DLD1 (cell line): ENCODE data around the gene CLDN6.
"Not testable (repeated sequence)": the region's sequence is repeated elsewhere in the genome, so short reads cannot be mapped to it uniquely, and the experiment has no call there.

ENCODE experiments used
- in situ Hi-C: cut with HindIII; loops from 2 replicates; pipeline ENCODE4 v1.10.0; 2017; ENCODE audit warnings: low sequenced_read_pairs

Gene CLDN6, protein sequence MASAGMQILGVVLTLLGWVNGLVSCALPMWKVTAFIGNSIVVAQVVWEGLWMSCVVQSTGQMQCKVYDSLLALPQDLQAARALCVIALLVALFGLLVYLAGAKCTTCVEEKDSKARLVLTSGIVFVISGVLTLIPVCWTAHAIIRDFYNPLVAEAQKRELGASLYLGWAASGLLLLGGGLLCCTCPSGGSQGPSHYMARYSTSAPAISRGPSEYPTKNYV

DNA sequence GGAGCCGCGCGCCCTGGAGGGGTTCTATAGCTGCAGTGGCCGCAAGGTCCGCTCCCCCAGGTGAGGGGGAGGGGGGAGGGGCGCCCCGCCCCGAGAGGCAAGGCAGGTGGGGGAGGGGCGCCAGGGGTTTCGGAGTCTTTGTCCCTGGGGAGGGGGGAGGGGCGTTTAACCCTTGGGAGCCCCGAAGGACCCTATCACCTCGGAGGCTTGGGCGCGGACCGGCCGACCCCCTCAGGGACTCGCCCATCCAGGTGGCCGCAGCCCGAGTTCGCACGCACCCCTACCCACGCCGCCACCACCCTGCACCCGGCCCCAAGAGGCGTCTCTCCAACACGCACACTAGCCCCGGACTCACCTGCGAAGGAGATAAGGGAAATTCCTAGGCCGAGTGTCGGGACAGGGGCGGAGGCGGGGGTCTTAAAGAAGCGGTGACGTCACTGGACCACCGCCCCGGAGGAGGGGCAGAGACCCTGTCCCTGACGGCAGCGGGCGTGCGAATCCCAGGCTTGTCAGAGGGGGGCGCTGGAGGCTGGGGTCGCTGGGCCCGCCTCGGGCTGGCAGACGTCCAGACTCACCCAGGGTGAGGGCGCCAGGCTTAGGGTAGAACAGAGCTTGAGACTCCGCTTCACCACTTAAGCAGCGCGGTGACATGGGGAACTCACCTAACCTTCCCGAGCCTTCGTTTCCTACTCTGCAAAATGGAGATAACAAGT is at the start of gene CLDN6:
CLDN6 (minus strand) TSS at position 390 of the 713 bp plus-strand sequence. CDS start 2,162 bp downstream, outside the sequence.
- in situ Hi-C loops, result no loop called here

DNA sequence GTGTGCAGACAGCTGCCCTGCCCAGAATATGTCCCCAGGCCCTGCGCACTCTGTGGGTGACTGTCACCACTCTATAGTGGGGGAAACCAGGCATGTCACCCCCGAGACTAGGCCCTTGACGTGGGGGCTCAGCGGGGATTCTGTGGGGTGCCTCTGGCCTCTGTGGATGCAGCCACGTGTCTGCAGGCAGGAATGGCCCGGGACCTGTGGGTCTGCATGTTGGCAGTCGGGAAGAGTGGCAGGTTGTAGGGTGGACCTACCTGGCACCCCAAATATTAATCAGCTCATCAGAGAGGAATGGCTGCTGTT is 48.4 kb upstream of the CLDN6 start:
- in situ Hi-C loops, result no loop called here

DNA sequence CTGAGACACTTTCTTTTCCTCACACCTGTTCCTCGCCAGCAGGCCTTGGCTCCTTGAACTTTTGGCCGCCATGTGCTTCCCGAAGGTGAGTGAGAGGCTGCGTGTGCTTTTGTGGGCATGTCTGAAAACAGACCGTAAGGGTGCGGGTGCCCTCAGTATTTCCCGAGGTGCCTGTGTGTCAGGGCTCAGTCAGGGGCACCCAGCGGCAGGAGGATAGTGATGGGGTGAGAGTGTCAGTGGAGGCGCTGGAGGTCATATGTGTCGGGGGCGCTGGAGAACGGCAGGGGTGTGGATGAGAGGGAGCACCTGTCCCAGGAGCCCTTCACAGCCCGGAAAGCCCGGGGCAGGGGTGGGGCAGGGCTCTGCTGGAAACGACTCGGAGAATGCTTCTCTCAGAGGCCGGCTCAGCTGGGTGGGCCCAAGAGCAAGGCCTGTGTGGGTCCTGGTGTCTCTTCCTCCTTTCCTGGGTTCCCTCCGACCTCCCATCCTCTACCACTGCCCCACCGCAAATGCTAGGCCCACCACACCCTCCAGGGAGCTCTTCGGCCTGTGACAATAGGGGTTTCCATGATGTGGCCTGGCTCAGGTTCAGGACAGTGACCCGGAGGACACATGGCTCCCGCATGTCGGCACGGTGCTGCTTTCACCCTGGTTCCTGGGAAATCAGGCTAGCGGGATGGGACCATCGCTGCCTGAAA is 47.9 kb upstream of the CLDN6 start:
- in situ Hi-C loops, result no loop called here

DNA sequence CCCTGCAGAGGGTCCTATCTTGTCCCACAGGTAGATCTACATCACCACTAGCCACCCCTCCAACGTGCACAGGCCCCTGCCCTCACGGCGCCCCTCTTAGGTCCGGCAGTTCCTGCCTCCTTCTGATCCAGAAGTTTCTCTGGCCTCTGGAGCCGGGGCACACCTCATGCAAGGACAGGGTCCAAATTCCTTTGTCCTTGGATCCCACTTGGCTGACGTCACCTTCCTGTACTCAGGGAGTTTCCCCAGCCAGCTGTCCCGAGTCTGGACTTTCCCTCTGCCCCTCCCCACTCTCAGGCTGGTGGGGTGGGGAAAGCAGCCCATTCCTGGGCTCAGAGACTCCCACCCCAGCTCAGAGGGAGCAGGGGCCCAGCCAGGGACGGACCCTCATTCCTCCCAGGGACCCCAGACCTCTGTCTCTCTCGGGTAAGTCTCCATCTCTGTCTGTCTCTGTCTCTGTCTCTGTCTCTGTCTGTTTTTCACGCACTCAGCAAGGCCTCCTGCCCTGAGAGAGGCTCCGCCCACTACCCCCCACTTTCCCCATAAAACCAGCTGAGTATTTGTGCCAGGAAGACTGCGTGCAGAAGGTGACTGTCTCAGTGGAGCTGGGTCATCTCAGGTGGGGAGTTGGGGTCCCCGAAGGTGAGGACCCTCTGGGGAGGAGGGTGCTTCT is 47.2 kb upstream of the CLDN6 start, which contains the start of gene IL32:
IL32 (plus strand) TSS at position 572 of the 673 bp plus-strand sequence. CDS start 172 bp downstream, outside the sequence.
- in situ Hi-C loops, result no loop called here

DNA sequence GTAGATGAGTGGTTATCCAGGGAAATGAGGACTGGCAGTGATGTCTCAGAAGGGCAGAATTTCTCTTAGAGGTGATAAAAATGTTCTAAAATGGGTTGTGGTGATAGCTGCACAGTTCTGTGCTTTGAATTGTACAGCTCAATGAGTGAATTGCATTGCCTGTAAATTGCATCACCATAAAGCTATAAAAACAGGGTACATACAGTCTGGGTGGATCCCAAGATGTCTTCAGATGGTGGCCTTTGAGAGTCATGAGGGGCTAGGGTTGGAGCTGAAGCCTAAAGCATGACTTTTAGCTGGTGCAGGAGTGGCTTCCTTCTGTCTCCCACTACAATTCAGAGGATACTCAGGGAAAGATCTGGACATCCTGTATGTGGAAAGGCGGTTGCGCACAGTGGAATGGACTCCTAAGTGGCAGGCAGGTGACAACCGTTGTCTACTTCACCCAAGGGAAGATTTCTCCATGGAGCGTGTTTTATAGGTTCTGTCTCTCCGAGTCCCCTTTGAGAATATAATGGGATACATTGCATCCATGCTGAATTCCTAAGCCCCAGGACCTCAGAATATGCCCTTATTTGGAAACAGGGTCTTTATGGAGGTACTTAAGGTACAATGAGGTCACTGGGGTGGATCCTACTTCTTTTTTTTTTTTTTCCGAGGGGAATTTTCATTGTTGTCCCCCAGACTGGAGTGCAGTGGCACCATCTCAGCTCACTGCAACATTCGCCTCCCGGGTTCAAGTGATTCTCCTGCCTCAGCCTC is 45.8 kb upstream of the CLDN6 start:
- in situ Hi-C loops, result no loop called here

DNA sequence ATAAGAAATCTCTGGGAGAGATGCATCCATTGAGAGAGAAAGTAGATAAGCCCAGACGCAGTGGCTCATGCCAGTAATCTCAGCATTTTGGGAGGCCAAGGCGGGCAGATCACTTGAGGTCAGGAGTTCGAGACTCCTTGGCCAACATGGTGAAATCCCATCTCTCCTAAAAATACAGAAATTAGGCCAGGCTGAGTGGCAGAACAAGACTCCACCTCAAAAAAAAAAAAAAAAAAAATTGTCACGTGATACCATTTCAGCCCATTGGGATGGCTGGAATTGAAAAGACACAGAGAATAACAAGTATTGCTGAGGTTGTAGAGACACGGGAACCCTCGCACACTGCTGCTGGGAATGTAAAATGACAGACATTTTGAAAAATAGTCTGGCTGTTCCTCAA is 44.6 kb upstream of the CLDN6 start:
- in situ Hi-C loops, result no loop called here

DNA sequence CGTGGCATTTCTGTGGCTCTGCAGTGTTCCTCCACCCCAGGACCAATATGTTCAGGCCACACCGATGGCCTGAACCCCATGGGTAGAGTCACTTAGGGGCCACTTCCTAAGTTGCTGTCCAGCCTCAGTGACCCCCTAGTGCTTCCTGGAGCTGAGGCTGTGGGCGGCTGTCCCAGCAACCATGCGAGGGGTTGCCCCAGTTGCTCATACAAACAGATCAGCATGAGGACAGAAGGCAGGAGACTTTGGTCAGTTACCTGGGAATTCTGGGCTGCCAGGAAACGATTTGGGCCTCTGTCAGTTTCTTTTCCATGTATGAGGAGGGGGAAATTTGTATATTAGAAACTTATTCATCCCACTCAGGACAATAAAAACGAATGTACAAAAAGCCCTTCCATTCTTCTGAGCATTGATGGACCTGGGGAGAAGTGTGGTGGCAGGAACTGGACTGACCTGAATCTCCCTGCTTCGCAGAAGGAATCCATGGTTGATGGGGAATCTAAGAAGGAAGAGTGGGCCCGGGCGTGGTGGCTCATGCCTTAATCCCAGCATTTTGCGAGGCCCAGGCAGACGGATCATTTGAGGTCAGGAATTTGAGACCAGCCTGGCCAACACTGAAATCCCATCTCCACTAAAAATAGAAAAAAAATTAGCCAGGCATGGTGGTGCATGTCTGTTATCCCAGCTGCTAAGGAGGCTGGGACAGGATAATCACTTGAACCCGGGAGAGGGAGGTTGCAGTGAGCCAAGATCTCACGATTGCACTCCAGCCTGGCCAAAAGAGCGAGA is 42.5 kb upstream of the CLDN6 start:
- in situ Hi-C loops, result no loop called here

DNA sequence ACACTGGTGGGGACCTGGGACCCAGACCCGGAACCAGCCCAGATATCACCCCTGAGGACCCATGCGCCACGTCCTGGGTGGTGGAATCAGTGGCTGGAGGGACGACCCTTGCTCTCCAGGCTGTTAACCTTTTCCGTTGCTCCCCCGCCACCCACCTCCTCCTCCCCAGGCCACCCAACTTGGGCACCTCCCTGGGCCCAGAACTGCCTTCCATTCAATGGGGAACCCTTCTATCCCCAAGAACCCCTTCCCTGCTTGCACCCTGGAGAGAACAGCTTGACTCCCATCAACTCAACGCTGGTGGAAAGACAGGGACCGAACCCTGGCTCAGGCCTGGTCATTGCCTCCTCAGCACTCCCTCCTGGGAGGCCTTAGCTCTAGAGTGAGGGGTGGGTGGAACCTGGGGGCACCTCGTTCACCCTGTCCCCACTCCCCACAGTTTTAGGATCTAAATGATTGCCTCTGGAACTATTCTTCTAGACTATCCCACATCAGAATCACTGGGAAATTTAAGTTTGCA is 41.8 kb upstream of the CLDN6 start:
- in situ Hi-C loops, result no loop called here

DNA sequence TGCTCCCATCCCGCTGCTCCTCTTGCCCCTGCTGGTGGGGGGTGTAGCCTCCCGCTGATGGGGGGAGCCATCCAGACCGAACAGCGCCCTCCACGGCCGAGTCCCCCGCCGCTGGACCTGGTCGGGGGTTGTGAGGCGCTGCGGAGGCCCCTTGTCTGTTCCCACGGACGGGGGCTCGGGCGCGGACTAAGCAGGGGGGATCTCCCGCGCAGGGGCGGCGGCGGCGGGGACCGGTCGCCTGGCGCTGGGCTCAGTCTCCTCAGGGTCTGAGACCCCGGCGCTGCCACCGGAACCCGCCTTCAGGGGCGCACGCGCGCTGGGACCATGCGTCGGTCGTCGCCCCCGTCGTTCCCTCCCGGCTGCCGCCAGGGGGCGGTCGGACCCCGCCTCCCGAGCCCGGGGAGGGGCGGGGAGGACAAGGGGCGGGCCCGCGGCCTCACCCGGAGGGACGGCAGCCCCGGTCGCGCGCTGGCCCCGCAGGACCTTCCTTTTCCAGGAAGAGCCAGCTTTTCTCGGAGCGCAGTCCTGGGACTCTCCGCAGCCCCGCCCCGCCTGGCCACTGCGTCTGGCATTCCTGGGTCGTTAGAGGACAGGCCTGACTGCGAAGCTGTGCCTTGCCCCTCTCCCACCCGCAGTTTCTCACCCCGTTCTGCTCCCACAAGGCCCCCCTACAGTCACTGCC is 41.2 kb upstream of the CLDN6 start:
- in situ Hi-C loops, result no loop called here

DNA sequence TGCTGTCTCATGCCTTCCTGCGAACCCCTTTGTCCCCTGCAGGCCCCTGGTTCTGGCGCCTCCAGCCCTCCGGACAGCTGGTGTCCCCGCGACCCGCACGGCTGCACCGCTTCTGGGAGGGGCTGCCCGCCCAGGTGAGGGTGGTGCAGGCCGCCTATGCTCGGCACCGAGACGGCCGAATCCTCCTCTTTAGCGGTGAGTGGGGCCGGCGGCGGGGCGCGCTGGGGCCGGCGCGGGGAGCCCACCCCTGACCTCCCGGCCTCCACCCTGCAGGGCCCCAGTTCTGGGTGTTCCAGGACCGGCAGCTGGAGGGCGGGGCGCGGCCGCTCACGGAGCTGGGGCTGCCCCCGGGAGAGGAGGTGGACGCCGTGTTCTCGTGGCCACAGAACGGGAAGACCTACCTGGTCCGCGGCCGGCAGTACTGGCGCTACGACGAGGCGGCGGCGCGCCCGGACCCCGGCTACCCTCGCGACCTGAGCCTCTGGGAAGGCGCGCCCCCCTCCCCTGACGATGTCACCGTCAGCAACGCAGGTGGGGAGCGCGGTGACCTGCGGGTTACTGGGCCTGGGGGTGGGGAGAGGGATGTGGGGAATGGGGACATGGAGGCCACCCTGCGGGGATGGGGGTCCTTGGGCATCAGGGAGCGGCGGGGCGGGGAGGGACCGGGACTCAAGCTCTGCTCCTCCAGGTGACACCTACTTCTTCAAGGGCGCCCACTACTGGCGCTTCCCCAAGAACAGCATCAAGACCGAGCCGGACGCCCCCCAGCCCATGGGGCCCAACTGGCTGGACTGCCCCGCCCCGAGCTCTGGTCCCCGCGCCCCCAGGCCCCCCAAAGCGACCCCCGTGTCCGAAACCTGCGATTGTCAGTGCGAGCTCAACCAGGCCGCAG is 40.4 kb upstream of the CLDN6 start:
- in situ Hi-C loops, result no loop called here

DNA sequence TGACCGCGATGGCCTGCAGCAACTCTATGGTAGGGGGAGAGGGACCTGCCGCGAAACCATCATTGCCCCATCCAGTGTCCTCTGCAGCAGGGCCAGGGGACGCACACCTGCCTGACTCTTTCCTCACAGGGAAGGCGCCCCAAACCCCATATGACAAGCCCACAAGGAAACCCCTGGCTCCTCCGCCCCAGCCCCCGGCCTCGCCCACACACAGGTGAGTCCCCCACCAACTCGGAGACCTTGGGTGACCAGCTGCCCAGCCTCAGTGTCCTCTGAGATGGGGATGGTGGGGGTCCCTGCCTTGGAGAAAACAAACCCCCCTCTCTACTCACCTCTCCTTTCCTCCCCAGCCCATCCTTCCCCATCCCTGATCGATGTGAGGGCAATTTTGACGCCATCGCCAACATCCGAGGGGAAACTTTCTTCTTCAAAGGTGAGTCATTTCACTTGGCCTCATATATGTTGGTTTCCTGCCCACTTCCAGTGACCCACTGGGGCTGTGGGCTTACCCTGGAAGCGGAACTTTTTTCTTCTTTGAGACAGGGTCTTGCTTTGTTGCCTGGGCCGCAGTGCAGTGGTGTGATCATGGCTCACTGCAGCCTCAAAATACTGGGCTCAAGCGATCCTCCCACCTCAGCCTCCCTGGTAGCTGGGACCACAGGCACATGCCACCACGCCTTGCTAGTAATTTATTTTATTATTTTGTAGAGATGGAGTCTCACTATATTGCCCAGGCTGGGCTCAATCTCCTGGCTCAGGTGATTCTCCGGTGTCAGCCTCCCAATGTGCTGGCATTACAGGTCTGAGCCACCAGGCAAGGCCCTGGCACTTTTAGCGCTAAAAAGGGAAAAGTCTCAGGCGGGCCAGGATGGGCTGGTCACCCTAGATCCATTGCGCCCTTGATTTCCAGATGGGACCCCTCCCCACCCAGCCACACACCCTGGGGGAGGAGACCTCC is 39.5 kb upstream of the CLDN6 start:
- in situ Hi-C loops, result no loop called here

DNA sequence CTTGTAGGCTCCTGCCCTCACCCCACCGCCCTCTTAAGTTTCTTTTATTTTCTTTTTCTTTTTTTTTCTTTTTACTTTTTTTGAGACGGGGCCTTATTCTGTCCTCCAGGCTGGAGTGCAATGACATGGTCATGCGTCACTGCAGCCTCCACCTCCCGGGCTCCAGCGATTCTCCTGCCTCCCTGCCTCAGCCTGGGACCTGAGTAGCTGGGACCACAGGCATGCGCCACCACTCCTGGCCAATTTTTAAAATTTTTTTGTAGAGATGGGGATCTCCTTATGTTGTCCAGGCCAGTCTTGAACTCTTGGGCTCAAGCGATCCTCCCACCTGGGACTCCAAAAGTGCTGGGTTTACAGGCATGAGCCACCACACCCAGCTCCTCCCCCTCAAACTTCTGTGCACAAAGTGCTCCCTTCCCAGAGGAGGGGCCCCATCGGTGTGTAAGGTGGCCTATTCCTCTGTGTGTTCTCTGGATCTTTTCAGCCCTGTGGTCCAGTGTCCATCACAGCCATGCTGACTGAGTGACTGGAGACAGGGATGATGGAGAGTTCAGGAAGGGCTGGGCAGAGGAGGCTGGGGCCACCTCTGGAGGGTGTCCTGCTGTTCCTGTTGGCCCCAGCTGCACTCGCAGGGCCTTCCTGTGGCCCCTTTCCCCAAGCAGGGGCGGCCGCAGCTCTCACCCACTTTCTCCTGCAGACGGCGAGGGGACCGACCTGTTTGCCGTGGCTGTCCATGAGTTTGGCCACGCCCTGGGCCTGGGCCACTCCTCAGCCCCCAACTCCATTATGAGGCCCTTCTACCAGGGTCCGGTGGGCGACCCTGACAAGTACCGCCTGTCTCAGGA is 38.6 kb upstream of the CLDN6 start:
- in situ Hi-C loops, result no loop called here

DNA sequence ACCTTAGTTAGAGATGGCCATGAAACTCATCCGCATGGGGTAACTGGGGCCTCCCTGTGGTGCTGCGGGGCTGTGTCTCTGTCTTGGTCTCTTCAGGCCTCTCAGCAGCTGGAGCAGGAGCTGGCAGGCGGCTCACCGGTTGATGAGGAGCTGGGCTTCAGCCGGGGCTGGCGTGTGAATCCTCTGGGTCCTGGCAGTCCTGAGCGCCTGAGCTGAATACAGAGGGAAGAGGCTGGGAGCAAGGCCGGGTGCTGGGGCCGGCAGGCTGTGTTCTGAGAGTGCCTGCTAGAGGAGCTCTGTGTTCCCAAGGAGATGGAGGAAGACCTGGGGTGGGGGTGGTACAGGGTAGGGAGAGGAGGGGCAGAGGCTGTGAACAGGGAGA is 37.7 kb upstream of the CLDN6 start:
- in situ Hi-C loops, result not testable (repeated sequence)

DNA sequence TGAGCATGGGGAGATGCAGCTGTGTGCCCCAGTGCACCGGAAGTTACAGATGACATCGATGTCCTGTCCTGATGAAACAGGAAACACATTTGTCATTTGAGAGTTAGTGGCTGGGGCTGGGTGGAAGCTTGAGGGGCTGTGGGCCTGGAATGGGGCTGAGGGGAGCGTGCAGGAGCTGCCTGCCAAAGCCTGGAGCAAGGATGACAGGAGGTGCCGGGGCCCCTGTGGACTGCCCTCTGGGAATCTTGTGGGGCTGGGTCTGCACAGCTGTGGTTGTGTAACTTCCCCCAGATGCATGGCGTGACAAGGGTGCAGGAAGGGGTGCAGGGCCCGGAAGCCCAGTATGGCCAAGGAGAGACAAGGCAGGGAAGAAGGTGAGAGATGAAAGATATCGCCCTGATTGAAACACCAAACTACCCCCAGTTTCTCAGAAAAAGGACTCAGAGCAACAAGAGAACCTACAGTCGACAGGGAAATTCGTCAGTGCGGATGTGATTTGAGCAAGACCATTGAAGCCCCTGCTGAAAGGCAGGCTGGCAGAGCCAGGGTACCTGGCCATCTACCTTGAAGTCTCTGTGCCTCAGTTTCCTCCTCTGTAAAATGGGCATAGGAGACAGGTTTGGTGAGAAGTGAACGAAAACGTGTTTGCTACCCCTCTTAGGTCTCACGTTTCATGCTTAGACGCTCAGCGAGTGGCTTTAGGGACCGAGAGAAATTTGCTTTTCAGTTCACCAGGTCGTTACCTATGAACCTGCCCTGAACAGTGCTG is 37.2 kb upstream of the CLDN6 start:
- in situ Hi-C loops, result no loop called here

DNA sequence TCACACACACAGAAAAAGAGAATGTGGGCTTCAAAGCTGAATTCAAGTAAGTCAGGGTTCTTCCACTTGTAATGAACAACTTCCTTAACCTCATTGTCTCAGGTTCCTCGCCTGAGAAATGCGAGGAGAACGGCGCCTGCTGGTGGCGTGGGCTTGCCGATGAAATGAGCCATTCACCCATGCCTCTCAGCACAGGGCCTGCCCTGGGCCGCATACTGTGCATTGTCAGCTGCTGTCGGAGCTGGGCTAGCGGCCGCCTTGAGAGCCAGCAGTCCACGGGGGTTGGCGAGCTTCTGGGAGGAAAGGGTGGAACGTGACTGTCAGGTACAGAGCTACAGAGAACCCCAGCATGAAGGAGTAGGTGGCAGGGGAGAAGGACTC is 35.3 kb upstream of the CLDN6 start:
- in situ Hi-C loops, result not testable (repeated sequence)
